Kidney glomerular epithelial cell (primary cell): Measurements from ENCODE around the gene PPP4C.

Experiments used
- DNase-seq: peaks from one replicate; lab custom pipeline; 2025; lab: John Stamatoyannopoulos, UW

PPP4C gene

GRCh38 chr16:30082545-30083090 is 6.8 kb downstream of the PPP4C start:
- DNase-seq: no peak

DNA sequence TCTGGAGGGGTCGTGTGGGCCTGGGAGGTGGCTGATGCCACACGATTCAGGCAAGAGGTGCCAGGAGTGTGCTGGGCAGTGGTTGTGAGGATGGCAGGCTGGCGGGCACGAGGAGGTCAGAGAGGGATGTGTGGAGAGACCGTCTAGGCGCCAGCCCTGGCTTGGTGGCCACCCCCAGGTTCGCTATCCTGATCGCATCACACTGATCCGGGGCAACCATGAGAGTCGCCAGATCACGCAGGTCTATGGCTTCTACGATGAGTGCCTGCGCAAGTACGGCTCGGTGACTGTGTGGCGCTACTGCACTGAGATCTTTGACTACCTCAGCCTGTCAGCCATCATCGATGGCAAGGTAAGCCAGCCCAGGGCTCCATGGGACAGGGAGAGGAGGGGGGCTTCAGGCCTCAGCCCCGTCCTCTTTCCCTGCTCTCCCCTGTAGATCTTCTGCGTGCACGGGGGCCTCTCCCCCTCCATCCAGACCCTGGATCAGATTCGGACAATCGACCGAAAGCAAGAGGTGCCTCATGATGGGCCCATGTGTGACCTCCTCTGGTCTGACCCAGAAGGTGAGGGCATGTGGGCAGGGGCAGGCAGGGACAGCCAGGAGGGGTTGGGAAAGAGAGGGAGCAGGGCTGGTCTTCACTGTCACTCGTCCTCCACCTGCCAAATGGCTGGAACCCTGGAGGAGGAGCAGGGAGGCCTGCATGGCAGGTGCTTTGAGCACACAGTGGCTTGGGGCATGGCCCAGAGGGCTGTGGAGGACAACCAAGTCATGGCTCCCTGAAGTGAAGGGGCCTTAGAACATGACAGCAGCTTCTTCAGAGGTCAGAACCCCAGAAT is 7.6 kb downstream of the PPP4C start:
- no peak for DNase-seq

DNA sequence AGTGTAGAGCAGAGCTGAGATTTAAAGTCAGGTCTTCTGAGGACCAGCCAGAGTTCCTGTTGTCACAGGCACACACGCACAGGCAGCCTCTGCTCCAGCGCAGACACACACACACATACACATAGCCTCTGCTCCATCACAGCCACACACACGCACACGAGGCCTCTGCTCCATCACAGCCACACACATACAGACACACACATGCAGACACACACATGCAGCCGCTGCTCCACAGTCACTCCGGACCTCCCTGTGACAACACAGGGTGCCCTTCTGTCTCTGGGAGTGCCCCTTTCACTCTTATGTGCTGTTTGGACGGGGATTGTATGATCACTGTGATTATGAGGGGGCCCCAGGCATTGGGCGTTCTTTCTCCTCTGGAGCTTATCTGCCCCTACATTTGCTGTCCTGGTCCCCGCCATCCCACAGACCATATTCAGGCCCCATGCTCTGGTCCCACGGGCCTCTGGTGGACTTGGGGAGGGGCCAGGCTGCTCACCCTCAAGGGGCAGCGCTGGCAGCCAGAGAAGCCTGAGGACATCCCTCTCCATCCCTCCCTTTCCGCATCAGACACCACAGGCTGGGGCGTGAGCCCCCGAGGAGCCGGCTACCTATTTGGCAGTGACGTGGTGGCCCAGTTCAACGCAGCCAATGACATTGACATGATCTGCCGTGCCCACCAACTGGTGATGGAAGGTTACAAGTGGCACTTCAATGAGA is 8.5 kb downstream of the PPP4C start:
- no peak for DNase-seq

DNA sequence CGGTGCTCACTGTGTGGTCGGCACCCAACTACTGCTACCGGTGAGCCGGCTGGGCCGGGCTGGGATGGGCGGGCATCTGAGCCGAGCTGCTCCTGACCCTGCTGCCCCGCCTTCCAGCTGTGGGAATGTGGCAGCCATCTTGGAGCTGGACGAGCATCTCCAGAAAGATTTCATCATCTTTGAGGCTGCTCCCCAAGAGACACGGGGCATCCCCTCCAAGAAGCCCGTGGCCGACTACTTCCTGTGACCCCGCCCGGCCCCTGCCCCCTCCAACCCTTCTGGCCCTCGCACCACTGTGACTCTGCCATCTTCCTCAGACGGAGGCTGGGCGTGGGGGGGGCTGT is 9.0 kb downstream of the PPP4C start:
- DNase-seq: no peak

- DNase-seq: no peak
These were observed 9.5 kb downstream of the PPP4C start for GRCh38 chr16:30085247-30085646.

GRCh38 chr16:30085820-30086219 is 10.0 kb downstream of the PPP4C start:
- no peak for DNase-seq

- no peak for DNase-seq
These were observed 10.7 kb downstream of the PPP4C start for GRCh38 chr16:30086291-30087140.

- no peak for DNase-seq
These were observed 11.5 kb downstream of the PPP4C start for GRCh38 chr16:30087181-30087898.

DNA sequence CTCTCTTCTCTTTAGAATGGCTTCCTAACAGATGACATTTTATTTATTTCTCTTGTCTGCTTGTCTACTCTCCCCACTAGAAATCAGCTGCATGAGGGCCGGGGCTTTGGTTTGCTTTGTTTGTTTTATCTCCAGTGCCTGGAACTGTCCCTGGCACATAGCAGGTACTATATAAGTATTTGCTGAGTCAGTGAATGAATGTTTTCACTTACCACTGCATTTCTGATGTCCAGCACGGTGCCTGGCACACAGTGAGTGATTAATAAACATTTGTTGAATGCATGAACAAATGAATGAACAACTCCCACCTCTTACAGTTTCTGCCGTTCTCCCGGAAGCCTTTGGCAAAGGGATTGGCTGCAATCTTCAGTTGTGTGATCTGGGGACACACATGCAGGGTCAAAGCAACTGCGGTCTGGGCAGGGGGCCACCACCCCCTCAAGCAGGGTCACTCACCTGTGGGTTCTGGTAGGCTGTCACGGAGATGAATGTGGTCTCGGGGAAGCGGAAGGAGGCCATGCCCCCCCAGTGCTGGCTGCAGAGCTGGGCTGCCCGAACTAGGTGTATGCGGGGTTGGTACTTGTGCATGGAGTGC is 12.5 kb downstream of the PPP4C start:
- no peak for DNase-seq

- no peak for DNase-seq
These were observed 13.2 kb downstream of the PPP4C start for GRCh38 chr16:30088832-30089624.

GRCh38 chr16:30090610-30091331 is 15.0 kb downstream of the PPP4C start:
- DNase-seq: no peak

- DNase-seq: peak; percentile 79
These were observed 15.9 kb downstream of the PPP4C start, which contains the start of gene TBX6 for GRCh38 chr16:30091474-30092372. TSS of gene TBX6 (minus strand) at chr16:30091924. CDS start at chr16:30091193, 731 bp downstream.

DNA sequence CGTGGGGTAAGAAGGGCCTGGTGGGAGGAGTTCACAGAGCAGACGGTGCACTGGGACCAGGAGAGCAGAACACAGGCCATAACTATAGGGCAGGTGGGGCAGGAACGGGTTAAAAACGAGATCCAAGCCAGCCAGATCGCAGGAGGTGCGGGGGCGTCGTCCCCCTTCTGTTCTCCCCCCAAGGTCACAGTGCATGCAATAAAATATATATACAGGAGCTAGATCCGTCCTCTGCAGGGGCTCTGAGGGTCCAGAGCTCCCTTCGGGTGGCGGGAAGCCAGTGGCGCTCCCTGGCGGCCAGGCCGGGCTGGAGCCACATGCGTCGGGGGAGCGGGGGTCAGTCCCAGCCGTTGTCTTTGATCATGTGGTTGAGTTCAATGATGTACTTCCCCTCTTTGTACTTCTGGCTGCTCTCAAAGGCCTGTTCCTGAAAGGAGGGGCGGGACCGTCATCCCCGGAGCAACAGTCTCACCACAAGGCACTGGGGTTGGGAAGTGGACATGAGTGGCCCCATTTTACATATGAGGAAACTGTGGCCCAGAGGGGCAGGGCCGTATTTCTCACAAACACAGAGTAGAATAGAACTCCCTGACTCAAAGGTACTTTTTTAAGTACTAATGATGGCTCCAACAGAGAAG is 16.7 kb downstream of the PPP4C start:
- no peak for DNase-seq

GRCh38 chr16:30094541-30095165 is 18.9 kb downstream of the PPP4C start:
- no peak for DNase-seq

DNA sequence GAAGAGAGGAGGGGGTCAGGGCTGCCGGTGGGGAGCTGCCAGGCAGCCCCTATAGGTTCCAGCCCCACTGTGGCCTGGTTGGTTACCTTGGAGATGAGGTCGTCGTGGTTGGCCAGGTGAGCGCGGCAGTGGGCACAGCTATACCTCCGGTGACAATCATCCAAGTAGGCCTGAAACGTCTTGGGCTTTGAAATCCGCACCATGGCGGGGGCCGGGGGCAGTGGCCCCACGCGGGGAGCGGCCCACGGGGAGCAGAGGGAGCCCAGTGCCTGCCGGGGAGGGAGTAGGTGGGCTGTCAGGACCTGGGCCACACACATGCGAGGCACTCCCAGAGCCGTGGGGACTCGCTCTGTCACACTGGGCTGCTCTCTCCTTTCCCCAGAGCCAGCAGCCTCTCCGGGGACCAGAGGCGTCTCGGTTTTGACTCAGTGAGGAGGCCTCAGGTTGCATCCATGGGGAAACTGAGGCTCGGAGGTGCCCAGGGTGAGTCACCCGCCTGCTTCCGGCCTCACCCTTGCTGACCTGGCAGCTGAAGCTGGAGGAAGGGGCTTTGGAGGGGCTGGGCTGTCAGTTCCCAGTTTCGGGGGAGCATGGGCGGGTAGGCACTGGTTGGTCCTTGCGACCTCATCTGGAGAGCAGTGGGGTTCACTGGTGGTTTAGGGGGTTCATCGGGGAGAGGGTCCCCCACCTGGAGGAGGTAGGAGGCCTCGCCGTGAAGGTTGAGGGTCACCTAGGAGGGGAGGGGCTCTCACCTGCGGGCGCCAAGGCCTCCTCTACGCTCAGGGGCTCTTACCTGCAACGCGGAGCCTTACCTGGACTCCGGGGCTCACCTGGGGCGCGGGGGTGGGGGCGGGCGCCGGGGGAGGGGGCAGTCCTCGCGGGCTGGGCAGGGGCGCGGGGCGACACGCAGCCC is 19.6 kb downstream of the PPP4C start:
- DNase-seq: no peak

DNA sequence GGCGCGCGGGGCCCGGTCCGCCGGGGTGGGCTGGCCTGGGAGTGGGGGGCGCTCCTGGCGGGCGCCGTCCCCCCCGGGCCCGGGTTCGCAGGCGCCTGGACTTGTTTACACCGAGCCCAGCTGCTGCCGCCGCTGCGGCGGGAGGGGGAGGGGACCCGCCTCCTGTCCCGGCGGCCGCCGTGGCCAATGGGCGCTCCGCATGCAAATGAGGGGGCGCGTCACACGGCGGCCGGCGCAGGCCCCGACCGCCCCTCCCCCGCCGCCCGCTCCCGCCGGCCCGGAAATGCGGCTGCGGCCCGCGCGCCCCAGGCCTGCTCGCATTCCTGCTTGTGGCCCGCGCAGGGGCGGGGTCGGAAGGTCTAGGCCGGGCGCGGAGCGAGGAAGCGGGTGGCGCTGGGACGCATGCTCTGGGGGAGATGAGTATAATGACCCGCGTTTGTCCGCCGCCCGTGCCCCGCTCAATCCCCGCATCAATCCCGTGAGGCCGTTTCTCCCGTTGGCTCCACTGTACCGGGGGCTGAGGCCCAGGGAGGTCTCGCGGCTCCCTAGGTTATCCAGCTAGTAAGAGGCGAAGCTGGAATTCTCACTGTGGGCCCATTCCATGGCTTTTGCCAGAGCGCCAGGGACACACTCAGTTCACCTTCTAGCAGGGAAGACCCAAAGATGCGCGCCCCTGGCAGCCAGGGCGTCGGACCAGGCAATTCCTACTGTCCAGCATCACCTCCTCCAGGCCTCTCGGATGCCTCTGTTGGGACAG is 20.5 kb downstream of the PPP4C start, which contains the start of gene YPEL3:
Gene YPEL3 (minus strand): TSS at position 109 of the 757 bp plus-strand sequence. CDS start 731 bp downstream, outside the sequence.
- DNase-seq: peak; percentile 72
